ENCODE measurements around the gene GJD4.

GJD4 gene

DNA sequence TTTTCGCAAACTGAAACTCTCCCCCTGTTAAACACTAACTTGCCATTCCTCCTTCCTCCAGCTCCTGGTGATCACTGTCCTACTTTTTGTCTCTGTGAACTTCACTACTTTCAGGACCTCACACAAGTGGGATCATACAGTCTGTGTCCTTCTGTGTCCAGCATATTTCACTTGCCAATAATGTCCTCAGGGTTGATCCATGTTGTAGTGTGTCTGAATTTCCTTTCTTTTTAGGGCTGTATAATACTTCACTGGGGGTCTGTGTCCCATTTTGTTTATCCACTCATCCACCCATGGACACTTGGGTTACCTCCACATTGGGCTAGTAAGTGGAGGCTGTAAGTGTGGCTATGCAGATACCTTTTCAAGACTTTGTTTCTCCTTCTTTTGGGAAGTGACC, 42.7 kb upstream of the GJD4 start:
- no peaks in the 10 kb centered on the region for H3K27me3 ChIP-seq
- peaks cover 0 to 11% (median 9%) of the 10 kb centered on the region in 3 donors for H3K36me3 ChIP-seq
- H3K27ac ChIP-seq = no peak overlapping the region
- no peak overlapping the region for H3K4me3 ChIP-seq
- intact Hi-C loops (cut with DNase I; ENCODE audit: low total_unique reads) = loop anchor here (5.0 kb wide), 1 partner anchor 225 kb away; the partner anchor contains the start of gene CCNY
- no peaks in the 10 kb centered on the region for H3K9me3 ChIP-seq
- TF ChIP-seq CTCF (IDR thresholded peaks at IDR 0.05) = no peak
- DNase-seq = no peak
- peaks cover 0 to 39% (median 25%) of the 10 kb centered on the region in 4 donors for H3K4me1 ChIP-seq

GRCh38 chr10:35563261-35563891, 41.8 kb upstream of the GJD4 start:
- Histone ChIP-seq H3K9me3 (no peaks in the 10 kb centered on the region), H3K27ac (no peak overlapping the region), H3K27me3 (no peaks in the 10 kb centered on the region), H3K4me1 (peaks cover 0 to 39% (median 25%) of the 10 kb centered on the region in 4 donors), H3K4me3 (no peak overlapping the region), H3K36me3 (peaks cover 7 to 18% (median 17%) of the 10 kb centered on the region in 3 donors)
- peak; percentile 89 to 96 for TF ChIP-seq CTCF (IDR thresholded peaks at IDR 0.05)
- intact Hi-C loops (cut with DNase I; ENCODE audit: low total_unique reads) = loop anchor here (5.0 kb wide), 1 partner anchor 226 kb away; the partner anchor contains the start of gene CCNY
- peak in 1 of 2 donors; percentile 33 for DNase-seq

- Histone ChIP-seq H3K36me3 (peaks cover 12 to 29% (median 28%) of the 10 kb centered on the region in 3 donors), H3K4me3 (no peak overlapping the region), H3K27me3 (no peaks in the 10 kb centered on the region), H3K27ac (peak overlapping the region; percentile 23 to 38), H3K4me1 (peaks cover 0 to 39% (median 25%) of the 10 kb centered on the region in 4 donors), H3K9me3 (no peaks in the 10 kb centered on the region)
- no peak for TF ChIP-seq CTCF (IDR thresholded peaks at IDR 0.05)
- intact Hi-C loops (cut with DNase I; ENCODE audit: low total_unique reads) = loop anchor here (5.0 kb wide), 1 partner anchor 227 kb away; the partner anchor contains the start of gene CCNY
- DNase-seq = peak in 1 of 2 donors; percentile 58
Observed at GRCh38 chr10:35564341-35564968, 40.7 kb upstream of the GJD4 start.

- H3K27ac ChIP-seq = peak overlapping the region in 1 of 2 donors; percentile 23
- H3K4me1 ChIP-seq = peaks cover 0 to 39% (median 25%) of the 10 kb centered on the region in 4 donors
- DNase-seq = no peak
- H3K4me3 ChIP-seq = no peak overlapping the region
- peaks cover 12 to 40% (median 33%) of the 10 kb centered on the region in 3 donors for H3K36me3 ChIP-seq
- H3K9me3 ChIP-seq = no peaks in the 10 kb centered on the region
- intact Hi-C loops (cut with DNase I; ENCODE audit: low total_unique reads) = no loop called here
- TF ChIP-seq CTCF (IDR thresholded peaks at IDR 0.05) = no peak
- H3K27me3 ChIP-seq = no peaks in the 10 kb centered on the region
Observed at GRCh38 chr10:35565602-35566081, 39.5 kb upstream of the GJD4 start.

DNA sequence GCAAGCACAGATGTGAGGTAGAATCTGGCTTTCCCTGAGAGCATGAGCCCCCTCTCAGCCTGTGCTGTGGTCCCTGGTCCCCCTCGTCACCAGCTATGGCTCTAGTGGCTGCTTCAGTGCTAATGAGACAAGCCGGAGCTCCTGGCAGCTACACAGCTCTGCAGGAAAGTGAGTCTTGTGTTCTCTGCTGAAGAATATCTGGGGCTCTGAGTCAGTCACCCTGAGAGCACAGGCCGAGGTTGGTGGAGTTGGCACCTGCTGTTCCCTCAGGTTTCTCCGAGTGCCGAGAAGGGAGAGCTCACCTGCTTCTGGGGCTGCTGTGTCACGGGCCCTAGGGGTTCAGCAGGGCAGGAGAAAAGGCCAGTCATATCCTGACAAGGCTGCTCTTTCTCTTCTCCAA, 37.2 kb upstream of the GJD4 start:
- Histone ChIP-seq H3K4me3 (no peak overlapping the region), H3K27ac (no peak overlapping the region), H3K36me3 (peaks cover 12 to 45% (median 33%) of the 10 kb centered on the region in 3 donors), H3K27me3 (no peaks in the 10 kb centered on the region), H3K9me3 (no peaks in the 10 kb centered on the region), H3K4me1 (peaks cover 0 to 38% (median 25%) of the 10 kb centered on the region in 4 donors)
- intact Hi-C loops (cut with DNase I; ENCODE audit: low total_unique reads) = no loop called here
- no peak for DNase-seq
- TF ChIP-seq CTCF (IDR thresholded peaks at IDR 0.05) = no peak
